RPMI8226 (cell line): Measurements from ENCODE around the gene RSBN1L.

Experiments used
- DNase-seq: peaks from one replicate; pipeline ENCODE4 v3.0.0-alpha.2; 2015

RSBN1L gene

DNA sequence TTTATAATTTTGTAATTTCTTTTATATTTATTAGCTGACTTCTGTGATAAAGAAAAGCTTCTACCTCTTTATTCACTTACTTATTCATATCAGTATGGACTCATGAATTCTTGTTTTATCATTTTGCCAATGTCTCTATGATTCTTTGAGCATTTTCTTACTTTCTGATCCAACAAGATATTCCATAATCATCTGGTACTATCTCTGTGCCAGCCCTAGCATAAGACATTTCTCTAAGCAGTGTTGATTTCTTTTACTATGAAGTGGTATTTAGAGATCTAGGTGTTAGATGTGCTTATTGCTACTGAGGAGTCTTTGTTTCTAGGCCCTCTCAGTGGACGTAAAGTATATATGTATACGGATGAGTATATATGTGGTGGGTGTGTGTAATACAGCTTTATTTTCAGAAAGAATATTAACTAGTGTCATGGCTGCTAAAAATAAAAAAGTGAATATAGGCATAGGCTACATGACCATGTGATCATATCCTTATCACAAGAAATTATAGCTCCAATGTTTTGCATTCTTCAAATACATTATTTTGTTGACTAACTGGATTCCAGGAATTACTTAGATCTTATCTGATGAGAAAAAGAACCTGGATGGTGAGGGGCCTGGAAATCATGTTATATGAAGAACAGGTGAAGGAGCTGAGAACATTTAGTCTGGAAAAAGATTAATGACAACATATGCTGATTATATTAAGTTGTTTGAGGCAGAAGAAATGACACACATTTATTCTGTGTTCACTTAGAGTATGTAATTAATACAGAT, 115.4 kb downstream of the RSBN1L start:
- DNase-seq = no peak

DNA sequence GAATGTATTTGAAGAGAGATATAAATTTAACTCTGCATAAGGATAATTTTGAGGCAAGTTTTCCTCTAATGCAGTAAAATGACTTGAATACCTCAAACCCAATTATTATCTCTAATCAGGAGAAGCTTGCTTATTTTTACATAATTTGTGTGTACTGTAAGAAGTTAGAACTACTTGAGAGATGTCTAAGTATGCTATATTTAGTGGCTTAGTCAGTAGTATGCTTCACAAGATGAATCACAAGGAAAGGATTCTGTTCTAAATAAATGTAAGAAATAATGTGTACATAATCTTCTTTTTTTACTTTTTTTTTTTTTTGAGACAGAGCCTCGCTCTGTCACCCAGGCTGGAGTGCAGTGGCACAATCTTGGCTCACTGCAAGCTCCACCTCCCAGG, 116.0 kb downstream of the RSBN1L start:
- DNase-seq = no peak

DNA sequence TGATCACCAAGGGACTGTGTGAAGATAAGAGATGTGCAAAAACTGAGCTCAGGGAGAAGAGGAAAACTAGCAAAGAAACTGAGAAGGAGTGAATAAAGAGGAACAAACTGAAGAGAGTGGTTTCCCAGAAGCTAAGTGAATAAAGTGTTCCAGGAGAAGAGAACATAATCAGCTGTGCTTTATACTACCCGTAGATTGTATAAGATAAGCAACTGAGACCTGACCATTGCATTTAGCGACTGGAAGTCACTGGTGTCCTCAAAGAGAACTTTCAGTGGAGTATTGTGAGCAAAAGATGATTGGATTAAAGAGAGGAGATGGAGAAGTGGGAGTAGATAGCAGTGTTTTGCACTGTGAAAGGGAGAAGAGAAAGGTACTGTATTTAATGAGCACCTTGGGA, 116.9 kb downstream of the RSBN1L start:
- no peak for DNase-seq

DNA sequence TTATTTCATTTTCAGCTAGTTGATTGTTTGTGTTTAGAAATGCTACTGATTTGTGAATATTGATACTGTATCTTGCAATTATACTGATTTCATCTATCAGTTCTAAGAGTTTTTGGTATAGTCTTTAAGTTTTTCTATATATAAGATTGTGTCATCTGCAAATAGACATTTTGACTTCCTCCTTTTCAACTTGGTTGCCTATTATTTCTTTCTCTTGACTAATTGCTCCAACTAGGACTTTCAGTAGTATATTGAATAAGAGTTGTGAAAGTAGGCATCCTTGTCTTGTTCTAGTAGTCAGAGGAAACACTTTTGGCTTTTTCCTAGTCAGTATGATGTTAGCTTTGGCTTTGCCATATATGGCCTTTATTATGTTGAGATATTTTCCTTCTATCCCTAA, 122.8 kb downstream of the RSBN1L start:
- no peak for DNase-seq

DNA sequence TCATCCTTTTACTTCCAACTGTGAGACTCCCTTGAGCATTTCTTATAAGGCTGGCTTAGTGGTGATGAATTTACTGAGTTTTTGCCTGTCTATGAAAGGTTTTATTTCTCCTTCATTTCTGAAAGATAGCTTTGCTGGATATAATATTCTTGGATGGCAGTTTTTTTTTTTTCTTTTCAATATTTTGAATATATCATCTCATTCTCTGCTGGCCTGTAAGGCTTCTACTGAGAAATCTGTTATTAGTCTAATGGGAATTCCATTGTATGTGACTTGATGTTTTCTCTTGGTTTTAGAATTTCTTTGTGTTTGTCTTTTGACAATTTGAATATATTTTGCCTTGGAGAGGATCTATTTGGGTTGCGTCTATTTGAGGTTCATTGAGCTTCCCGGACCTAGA, 124.7 kb downstream of the RSBN1L start:
- DNase-seq = no peak

DNA sequence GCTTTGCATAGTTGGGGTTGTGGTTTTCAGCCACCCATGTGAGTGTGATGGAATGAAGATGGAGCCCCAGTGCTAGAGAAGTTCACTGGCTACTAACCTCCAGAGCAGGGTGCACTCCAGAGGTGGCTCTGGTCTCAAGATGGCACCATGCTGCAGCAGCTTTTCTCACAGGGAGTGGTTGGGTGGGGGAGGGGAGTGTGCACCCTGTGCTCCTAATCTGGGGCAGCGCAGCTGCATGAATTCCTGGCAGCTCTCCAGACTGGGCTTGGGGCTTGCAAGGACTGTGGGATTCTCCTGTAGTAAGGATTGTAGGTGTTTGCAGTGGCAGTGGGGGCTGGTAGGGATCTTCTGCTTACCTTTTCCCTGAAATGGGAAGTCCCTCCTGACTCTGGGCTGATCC, 126.0 kb downstream of the RSBN1L start:
- DNase-seq = peak; percentile 67

DNA sequence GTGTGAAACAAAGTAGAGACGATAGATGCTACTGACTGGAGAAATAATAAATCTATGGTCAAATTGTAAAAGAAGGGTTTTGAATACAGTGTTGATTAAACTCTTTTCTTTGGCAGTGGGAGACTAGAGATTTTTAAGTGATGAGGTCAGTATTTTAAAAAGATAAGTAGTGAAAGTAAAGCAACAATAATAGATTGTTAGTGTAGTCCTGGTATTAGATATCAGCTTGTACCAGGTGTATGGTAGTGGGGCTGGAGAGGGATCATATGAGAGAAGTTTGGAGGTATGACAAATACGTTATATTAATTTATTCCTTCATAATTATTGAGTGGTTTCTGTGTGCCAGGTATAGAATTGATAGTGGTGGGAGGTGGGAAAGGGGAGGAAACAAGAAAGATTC, 127.5 kb downstream of the RSBN1L start:
- DNase-seq = no peak

DNA sequence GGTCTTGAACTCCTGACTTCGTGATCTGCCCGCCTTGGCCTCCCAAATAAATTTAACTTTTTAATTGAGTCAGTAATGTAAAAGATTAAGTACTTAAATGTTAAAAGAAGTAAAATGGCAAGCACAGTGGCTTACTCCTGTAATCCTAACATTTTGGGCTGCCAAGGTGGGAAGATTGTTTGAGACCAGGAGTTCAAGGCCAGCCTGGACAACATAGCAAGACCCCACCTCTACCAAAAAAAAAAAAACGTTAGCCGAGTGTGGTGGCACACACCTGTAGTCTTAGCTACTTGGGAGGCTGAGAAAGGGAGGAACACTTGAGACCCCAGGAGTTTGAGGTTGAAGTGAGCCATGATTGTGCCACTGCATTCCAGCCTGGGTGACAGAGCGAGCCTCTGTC, 128.4 kb downstream of the RSBN1L start:
- DNase-seq = no peak

DNA sequence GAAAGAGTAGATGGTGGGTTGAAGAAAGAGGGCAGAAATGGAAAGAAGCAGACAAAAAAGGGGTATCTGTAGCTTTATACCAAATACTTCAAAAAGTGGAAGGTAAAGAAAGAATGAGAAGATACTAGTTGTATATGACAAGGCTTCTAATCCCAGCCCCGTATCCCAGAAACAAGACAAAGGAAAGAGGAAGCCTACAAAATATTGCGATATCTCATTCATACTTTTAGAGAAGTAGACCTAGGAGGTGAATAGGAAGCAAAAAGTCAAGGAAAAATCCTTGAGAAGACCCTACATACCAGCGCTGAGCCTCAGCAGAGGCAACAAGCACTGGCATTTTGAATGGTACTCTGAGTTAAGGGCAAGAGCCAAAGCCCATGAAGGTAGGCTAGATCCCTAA, 128.9 kb downstream of the RSBN1L start:
- no peak for DNase-seq

DNA sequence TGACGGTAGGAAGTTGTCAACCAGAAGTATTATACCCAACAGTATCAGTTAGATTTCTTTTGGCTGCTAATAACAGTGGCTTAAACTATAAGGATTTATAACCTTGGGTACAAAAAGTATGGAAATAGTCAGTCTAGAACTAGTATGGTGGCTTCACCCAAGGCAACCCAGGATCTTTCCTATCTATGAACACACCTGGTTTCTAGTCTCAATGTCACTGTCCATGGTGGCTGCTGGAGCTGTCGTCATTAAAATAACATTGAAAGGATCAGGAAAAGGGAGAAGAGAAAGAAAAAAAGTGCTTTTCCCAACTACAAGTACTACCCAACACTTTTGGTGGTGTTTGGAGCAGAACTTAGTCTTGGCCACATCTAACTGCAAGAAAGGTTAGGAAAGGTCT, 130.0 kb downstream of the RSBN1L start:
- no peak for DNase-seq

DNA sequence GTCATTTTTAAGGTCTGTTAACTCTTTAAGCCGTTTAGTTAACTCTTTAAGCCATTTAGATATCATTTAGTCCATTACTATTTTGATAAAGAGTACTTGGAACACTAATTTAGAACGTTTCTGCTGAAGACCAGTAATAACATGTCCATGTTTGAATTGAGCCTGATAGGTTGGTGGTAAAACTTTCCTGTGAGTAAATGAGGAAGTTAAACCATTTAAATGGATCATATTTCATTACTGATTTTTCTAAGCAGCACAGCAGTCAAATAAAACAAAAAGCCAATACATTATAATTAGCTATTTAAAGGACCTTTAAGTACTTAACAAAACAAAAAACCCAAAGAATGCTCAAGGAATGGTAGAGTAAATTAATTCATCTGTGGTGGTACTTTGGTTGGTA, 131.7 kb downstream of the RSBN1L start:
- no peak for DNase-seq

DNA sequence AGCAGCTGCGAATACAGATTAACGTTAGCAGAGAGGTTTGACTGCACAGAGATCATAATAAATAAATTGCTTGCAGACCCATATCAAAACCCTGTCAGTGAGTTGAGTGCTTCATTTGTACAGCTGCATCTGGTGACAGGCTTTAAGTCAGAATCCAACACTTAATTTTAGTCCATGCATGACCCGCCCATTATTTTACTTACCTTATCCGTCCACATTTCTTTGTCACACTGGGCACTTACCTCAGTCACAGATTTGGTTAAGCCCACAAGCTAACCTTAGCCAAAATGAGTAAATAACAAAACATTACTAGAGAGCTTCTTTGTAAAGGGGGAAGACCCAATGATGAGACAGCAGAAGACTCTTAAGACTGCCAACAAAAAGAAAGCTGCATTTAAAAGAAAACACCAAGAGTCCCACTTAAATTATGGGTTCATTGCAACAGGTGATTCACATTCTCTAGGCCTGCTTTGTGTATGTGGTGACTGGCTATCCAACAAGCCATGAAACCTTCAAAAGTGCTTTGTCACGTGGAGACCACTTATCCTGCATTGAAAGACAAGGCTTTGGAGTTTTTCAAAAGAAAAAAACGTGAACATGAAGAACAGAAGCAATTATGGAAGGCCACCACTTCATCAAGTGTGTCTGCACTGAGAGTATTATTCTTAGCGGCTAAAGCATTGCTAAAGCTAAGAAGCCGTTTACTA, 134.5 kb downstream of the RSBN1L start:
- no peak for DNase-seq

DNA sequence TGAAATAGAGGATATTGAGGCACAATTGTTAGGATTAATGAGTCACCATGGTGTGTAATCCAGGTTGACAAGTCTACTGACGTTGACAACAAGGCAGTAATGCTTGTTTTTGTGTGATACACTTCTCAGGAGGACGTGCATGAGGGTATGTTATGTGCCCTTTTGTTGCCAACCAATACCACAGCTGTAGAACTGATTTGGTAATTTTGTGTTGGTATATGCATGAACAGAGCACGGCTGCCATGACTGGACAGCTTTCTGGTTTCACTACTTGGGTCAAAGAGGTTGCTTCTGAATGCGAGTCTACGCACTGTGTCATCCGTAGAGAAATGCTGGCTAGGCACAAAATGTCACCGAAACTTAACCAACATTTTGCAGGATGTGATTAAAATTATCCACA, 135.2 kb downstream of the RSBN1L start:
- no peak for DNase-seq

DNA sequence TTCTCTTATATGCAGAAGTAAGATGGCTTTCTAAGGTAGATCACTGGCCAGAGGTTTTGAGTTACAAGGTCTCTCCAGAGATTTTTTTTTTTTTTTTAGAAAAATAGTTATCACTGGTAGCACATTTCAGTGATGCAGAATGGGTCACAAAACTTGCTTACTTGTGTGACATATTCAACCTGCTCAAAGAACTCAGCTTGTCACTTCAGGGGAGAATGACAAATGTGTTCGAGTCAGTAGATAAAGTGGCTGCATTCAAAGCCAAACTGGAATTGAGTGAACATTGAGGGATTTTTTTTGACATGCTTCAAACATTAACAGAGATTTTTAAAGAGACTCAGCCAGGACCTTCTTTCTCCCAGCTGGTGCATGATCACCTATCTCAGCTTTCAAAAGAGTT, 135.7 kb downstream of the RSBN1L start:
- no peak for DNase-seq
